ENCODE results near the gene SLC2A5. TPM values are rescaled to one million over a fixed set of nuclear protein-coding genes. Genes with fewer than 3 reads are reported as not detected.
"Not testable (repeated sequence)": the region's sequence is repeated elsewhere in the genome, so short reads cannot be mapped to it uniquely, and the experiment has no call there.

SLC2A5 gene
- total RNA-seq, 2 experiments from 2014 or later = 0.08 TPM; not detected in 1

DNA sequence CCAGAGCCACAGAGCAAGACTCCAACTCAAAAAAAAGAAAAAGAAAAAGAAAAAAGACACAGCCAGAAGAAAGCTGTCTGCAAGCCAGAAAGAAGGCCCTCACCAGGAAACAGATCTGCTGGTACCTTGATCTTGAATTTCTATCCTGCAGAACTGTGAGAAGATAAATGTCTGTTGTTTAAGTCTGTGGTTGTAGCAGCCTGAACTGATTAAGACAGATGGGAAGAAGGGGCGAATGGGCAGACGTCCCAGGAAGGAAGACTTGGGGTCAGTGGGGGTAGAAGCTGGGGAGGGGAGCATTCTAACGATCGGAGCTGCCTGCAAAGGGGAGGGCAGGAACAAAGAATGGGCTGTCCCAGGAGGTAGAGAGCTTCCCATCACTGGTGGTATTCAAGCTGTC is 49.5 kb downstream of the SLC2A5 start:
- Mint-ChIP-seq H3K4me1 (no peaks in the 10 kb centered on the region), H3K27ac (no peak overlapping the region), H3K36me3 (no peaks in the 10 kb centered on the region), H3K27me3 (peaks cover 8% of the 10 kb centered on the region), H3K4me3 (no peak overlapping the region), H3K9me3 (no peaks in the 10 kb centered on the region)
- no peak for DNase-seq

- H3K9me3 Mint-ChIP-seq = no peaks in the 10 kb centered on the region
- DNase-seq = no peak
- H3K36me3 Mint-ChIP-seq = no peaks in the 10 kb centered on the region
- no peaks in the 10 kb centered on the region for H3K4me1 Mint-ChIP-seq
- H3K27ac Mint-ChIP-seq = no peak overlapping the region
- no peak overlapping the region for H3K4me3 Mint-ChIP-seq
- peaks cover 8% of the 10 kb centered on the region for H3K27me3 Mint-ChIP-seq
Observed at GRCh38 chr1:9018333-9018732, 51.1 kb downstream of the SLC2A5 start.

DNA sequence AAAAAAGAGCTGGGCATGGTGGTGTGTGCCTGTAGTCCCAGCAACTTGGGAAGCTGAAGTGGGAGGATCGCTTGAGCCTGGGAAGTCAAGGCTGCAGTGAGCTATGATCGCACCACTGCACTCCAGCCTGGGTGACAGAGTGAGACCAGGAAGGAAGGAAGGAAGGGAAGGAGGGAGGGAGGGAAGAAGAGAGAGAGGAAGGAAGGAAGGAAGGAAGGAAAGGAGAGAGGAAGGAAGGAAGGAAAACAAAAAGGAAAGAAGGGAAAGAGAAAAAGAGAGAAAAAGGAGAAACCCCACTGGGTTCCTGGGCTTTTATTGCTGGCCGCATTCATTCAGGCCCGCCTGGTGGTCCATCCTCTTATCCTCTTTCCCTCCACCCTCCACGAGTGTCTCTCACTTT is 53.0 kb downstream of the SLC2A5 start:
- H3K9me3 Mint-ChIP-seq = no peaks in the 10 kb centered on the region
- DNase-seq = no peak
- no peaks in the 10 kb centered on the region for H3K36me3 Mint-ChIP-seq
- peaks cover 8% of the 10 kb centered on the region for H3K27me3 Mint-ChIP-seq
- no peak overlapping the region for H3K4me3 Mint-ChIP-seq
- no peaks in the 10 kb centered on the region for H3K4me1 Mint-ChIP-seq
- H3K27ac Mint-ChIP-seq = no peak overlapping the region

GRCh38 chr1:9014475-9015375 is 54.7 kb downstream of the SLC2A5 start:
- Mint-ChIP-seq H3K36me3 (no peaks in the 10 kb centered on the region), H3K27me3 (peaks cover 2% of the 10 kb centered on the region), H3K4me1 (no peaks in the 10 kb centered on the region), H3K27ac (no peak overlapping the region), H3K9me3 (no peaks in the 10 kb centered on the region), H3K4me3 (no peak overlapping the region)
- DNase-seq = no peak

- H3K4me1 Mint-ChIP-seq = no peaks in the 10 kb centered on the region
- no peaks in the 10 kb centered on the region for H3K36me3 Mint-ChIP-seq
- H3K9me3 Mint-ChIP-seq = no peaks in the 10 kb centered on the region
- H3K4me3 Mint-ChIP-seq = no peak overlapping the region
- no peak overlapping the region for H3K27ac Mint-ChIP-seq
- no peaks in the 10 kb centered on the region for H3K27me3 Mint-ChIP-seq
- no peak for DNase-seq
Observed at GRCh38 chr1:9013819-9014218, 55.6 kb downstream of the SLC2A5 start.

DNA sequence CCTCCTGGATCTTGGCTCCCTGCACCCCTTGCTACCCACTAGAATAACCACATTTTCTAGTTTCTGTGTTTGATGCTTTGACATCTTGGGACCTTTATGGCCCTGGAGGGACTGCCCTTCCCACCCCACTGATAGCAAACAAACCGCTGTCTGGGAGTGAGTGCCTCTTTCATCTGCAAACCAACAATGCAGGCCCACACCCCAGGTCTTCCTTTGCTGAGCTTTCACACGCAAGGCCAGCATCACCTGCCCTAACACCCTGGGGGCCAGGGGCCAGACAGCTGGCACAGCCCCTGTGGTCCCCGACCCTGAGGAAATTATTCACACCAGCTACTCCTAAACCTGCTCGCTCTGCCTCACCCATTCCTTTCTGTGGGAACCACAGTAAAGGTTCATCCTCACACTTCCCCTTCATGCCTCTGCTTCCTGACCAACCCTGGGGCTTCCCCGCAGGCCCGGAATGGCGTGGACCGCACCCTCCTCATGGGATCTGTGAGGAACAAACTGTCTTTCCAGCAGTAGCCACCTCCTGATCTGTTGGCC is 58.6 kb downstream of the SLC2A5 start:
- Mint-ChIP-seq H3K27ac (no peak overlapping the region), H3K36me3 (no peaks in the 10 kb centered on the region)

GRCh38 chr1:9009438-9010370 is 59.7 kb downstream of the SLC2A5 start:
- Mint-ChIP-seq H3K27ac (no peak overlapping the region), H3K4me3 (no peak overlapping the region), H3K9me3 (no peaks in the 10 kb centered on the region), H3K27me3 (no peaks in the 10 kb centered on the region), H3K4me1 (peaks cover 6% of the 10 kb centered on the region), H3K36me3 (no peaks in the 10 kb centered on the region)
- DNase-seq = peak; percentile 50

More for the DNA sequence above, 58.6 kb downstream of the SLC2A5 start:
- Mint-ChIP-seq H3K4me3 (no peak overlapping the region), H3K27me3 (no peaks in the 10 kb centered on the region), H3K4me1 (no peaks in the 10 kb centered on the region), H3K9me3 (no peaks in the 10 kb centered on the region)
- no peak for DNase-seq

DNA sequence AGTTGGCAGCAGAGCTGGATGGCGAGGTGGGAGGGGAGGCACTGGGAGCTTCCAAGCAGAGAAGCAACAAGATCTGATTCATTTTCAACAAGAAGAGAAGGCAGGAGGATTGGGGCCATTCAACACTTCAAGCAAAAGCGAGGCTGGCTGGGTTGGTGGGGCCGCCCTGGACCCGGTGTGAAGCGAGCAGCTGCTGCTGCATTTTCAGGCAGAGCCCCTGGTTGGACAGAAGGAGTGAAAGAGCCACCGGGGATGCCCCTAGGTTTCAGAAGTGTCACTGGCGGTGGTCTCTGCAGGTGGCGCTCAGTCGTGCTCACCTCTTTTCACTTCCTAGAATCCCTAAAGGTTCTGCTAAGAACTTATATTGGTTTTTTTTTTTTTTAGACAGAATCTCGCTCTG is 61.2 kb downstream of the SLC2A5 start:
- no peaks in the 10 kb centered on the region for H3K27me3 Mint-ChIP-seq
- H3K4me1 Mint-ChIP-seq = peaks cover 14% of the 10 kb centered on the region
- no peaks in the 10 kb centered on the region for H3K36me3 Mint-ChIP-seq

DNA sequence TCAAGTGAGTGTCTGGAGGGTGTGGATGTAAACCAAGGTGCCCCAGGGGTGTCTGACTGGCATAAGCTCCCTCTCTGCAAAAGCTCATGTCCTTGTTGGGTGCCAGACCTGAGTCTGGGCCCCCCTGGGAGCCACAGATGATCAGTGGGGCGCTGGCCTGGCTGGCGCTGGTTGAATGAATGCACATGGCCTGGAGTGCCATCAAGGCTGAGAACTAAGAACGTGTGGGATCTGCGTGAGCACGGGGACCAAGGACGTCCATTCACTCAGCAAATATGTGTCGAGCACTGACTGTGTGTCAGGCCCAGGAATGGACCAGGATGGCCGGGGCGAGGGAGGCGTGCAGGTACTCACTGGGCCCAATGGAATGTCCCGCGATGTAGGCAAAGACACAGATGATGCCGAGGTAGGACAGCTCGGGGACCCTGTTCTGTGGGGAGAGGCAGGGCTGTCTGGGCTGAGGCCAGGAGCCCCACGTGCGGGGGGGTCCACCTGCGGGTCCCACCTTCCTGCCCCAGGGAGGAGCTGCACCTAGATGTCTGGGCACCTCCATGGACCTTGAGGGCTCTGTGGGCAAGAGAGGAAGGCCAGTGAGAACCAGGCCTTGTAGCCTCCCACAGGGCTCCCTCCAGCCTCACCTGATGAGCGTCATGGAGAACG is 62.3 kb downstream of the SLC2A5 start:
- no peak for DNase-seq
- Mint-ChIP-seq H3K4me3 (no peak overlapping the region), H3K36me3 (no peaks in the 10 kb centered on the region), H3K9me3 (no peaks in the 10 kb centered on the region), H3K27me3 (no peaks in the 10 kb centered on the region), H3K27ac (no peak overlapping the region), H3K4me1 (peaks cover 14% of the 10 kb centered on the region)

More for the DNA sequence above, 61.2 kb downstream of the SLC2A5 start:
- Mint-ChIP-seq H3K4me3 (no peak overlapping the region), H3K27ac (no peak overlapping the region), H3K9me3 (no peaks in the 10 kb centered on the region)
- no peak for DNase-seq

- no peak overlapping the region for H3K4me3 Mint-ChIP-seq
- no peak for DNase-seq
- peaks cover 14% of the 10 kb centered on the region for H3K4me1 Mint-ChIP-seq
- H3K9me3 Mint-ChIP-seq = no peaks in the 10 kb centered on the region
- H3K27ac Mint-ChIP-seq = no peak overlapping the region
- H3K36me3 Mint-ChIP-seq = no peaks in the 10 kb centered on the region
- no peaks in the 10 kb centered on the region for H3K27me3 Mint-ChIP-seq
Observed at GRCh38 chr1:9005395-9005708, 64.1 kb downstream of the SLC2A5 start.

DNA sequence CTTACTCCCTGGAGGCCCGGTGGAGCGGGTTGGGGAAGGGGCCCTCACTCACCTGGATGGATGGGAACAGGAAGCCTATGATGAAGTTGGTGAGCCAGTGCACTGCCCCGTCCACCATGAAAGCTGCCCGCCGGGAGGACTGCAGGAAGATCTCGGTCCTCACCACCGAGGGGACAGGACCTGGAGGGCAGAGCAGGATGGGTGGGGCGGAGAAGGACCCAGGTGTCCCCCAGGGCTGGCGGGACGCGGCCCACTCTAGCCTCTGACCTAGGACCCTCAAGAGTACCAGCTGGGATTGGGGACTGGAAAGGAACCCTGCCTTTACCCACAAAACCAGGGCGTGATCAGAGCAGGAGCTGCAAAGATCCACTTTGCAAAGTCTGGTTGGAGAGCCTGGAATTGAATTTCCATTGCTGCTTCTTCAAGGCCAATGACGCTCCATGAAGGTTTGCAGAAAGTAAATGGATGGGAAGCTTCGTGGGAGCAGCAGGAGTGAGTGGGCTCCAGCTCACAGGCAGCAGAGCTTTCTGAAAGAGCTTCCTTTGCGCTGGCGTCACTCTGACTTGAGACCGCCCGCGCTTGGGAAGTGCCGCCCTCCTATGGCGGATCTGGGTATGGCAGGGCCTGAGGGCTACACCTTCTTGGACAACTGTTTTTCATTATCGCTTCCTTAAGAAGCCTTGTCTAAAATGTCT is 64.6 kb downstream of the SLC2A5 start:
- Mint-ChIP-seq H3K9me3 (no peaks in the 10 kb centered on the region), H3K4me3 (peak overlapping the region; percentile 68), H3K36me3 (no peaks in the 10 kb centered on the region)

GRCh38 chr1:9004031-9004699 is 65.3 kb downstream of the SLC2A5 start:
- Mint-ChIP-seq H3K4me1 (peaks cover 14% of the 10 kb centered on the region), H3K27me3 (no peaks in the 10 kb centered on the region), H3K36me3 (no peaks in the 10 kb centered on the region), H3K9me3 (no peaks in the 10 kb centered on the region), H3K4me3 (peak overlapping the region; percentile 68), H3K27ac (no peak overlapping the region)
- no peak for DNase-seq

More for the DNA sequence above, 64.6 kb downstream of the SLC2A5 start:
- DNase-seq = peak; percentile 83
- H3K27ac Mint-ChIP-seq = no peak overlapping the region
- peaks cover 14% of the 10 kb centered on the region for H3K4me1 Mint-ChIP-seq
- no peaks in the 10 kb centered on the region for H3K27me3 Mint-ChIP-seq

DNA sequence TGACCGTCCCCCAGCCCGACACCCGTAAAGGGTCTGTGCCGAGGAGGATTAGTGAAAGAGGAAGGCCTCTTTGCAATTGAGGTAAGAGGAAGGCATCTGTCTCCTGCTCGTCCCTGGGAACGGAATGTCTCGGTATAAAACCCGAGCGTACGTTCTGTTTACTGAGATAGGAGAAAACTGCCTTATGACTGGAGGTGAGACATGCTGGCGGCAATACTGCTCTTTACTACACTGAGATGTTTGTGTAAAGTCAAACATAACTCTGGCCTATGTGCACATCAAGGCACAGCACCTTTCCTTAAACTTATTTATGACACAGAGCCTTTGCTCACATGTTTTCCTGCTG is 67.2 kb downstream of the SLC2A5 start:
- DNase-seq, H3K27ac Mint-ChIP-seq, H3K27me3 Mint-ChIP-seq, H3K36me3 Mint-ChIP-seq, H3K9me3 Mint-ChIP-seq, H3K4me3 Mint-ChIP-seq: not testable (repeated sequence)
- peaks cover 14% of the 10 kb centered on the region for H3K4me1 Mint-ChIP-seq

All from activated naive CD8-positive, alpha-beta T cell treated with anti-CD3 and anti-CD28 coated beads for 36 hours (primary cell).